Measurements from ENCODE around the gene MPZ. TPM values are rescaled to one million over a fixed set of nuclear protein-coding genes. Genes with fewer than 3 reads are reported as not detected.
"Not testable (repeated sequence)": the region's sequence is repeated elsewhere in the genome, so short reads cannot be mapped to it uniquely, and the experiment has no call there.

Gene MPZ
- total RNA-seq (2014; rRNA removed; shearing (Covaris generic)), result 54.3 and 54.9 TPM in 2 replicates
- polyA plus RNA-seq (2014; cell fraction: nucleus; rRNA removed), result 38.8 and 53.9 TPM in 2 replicates

DNA sequence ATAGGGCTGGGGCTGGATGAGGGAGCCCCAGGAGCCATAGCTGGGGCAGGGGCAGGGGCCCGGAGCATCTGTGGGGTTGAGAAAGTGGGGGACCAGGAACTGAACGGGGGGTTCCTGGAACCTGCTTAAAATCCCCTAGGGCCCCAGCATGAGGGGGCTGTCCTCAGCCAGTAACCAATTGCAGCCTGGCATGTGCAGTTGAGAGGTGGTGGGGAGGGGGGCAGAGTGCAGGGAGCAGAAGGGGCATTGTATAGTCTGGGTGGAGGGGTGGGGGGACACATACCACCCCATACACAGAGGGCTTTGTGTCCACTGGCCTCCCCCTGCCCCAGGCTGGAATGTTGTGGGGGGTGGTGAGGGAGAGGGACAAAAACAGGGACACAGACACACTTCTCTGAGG lies at the start of gene MPZ:
Gene MPZ (minus strand): TSS at position 101 of the 400 bp plus-strand sequence. CDS start 63 bp downstream, at position 38.
- no peak for DNase-seq (ENCODE audit: extremely low read depth, low read depth)

DNA sequence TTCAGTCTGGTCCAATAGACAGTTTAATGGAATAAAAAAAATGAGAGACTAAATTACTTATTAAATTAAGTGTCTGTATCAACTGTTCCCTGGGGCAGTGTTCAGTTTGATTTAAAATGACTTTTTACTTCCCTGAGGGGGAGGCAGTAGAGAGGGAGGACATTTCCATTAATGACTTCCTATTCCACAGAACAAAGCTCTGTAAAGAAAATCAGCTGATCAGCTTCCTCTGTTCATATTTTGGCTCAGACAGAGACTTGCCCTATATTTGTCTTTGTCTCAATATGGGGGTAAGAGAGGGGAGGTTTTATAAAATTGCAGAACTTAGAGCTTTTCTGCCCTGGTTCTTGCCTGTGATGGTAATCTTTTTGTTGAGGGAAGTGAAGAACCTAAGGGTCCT lies 49.5 kb upstream of the MPZ start:
- DNase-seq (ENCODE audit: extremely low read depth, low read depth), result no peak

DNA sequence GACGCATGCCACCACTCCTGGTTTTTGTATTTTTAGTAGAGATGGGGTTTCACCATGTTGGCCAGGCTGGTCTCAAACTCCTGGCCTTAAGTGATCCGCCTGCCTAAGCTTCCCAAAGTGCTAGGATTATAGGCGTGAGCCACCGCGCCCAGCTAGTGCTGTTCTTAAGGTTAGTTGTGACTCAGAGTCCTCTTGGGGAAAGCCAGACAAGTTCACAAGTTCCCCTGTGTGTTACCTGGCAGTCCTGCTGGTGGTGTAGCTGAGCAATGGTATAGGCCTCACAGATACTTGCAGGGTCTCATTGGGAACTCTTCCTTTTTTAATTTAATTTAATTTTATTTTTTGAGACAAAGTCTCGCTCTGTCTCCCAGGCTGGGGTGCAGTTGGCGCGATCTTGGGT lies 47.3 kb upstream of the MPZ start:
- no peak for DNase-seq (ENCODE audit: extremely low read depth, low read depth)

DNA sequence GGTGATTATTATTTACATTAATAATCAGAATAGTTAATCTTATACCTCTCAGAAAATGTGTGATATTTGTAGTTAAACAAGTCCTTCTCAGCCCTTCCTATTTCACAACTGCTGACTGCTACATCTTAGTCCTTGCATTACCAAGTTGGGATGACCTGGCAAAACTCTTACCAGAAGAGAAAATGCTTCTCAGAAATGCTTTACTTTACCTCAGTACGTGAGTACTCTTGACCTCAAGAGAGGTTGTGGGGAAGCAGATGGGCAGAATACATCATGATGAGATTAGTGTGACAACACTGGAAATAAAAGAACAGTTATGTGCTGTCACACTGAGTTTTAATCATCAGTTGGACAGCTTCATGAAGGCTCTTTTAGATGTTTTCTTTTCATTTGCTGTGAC lies 41.7 kb upstream of the MPZ start:
- DNase-seq (ENCODE audit: extremely low read depth, low read depth), result no peak

DNA sequence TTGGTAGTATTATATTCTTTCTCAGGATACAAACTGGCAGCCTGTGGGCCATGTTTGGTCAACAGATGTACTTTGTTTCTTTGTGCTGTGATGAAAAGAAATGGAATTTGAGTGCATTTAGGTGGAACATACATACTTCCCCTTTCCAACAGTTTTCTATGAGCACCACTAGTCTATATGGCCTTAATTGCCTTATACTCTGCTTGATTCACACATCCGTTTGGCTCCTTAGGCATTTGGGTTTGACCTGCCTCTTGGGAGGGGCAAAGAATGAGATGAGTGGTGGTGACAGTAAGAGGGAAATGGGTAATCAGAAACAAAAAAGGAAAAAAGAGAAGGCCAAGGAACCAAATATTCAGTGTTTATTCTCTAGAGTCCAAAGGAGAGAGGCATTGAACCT lies 40.9 kb upstream of the MPZ start:
- no peak for DNase-seq (ENCODE audit: extremely low read depth, low read depth)

DNA sequence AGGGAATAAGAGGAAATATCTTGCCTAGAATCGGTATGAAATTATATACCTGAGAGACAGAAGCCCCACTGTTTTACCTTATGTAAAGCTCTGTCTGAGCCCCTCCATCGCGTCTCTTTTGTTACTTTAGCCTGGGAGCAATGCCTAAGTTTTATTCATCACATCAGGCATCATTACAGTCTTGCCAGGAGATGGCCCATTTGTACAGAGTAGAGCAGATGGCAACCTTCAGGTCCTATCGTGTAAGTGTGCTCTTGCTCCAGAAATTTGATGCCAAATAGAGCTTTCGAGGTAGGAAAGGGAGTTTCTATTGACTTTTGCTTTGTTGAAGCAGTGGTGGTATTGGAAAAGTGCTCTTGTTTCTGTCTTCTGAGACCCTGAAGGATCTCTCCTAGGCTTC lies 33.1 kb upstream of the MPZ start:
- DNase-seq (ENCODE audit: extremely low read depth, low read depth), result no peak

DNA sequence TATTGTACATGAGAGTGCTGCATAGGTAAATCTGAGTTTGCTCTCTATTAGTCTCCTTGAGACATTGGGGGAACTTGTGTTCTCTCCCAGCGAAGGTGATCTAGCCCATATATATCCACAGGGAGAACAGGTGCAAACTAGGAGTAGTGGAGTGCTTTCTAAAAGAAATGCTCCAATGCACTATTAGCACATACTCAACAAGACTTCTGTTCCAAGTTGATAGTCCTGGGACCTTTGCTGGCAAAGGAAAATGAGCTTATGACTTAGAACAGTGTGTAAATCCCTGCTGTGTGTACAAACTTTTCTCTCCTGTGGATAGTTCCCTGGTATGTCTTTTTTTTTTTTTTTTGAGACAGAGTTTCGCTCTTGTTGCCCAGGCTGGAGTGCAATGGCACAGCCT lies 32.4 kb upstream of the MPZ start:
- no peak for DNase-seq (ENCODE audit: extremely low read depth, low read depth)

DNA sequence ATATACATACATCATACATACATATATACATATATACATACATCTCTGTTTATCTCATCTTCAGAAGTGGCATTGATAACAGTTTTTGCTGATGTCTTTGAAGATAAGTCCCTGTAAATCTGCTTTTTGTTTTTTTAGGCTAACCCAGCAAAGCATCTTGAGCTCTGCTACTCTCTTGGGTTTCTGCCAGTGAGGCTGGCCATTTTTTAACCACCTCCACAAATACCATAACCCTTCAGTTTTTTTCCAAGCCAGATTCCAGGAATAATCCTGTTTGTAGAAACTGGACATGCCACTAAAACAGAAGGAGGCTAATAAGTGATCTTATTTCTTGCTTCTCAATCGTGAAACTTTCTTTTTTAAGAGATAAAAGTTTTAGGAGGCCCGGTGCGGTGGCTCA lies 26.0 kb upstream of the MPZ start:
- no peak for DNase-seq (ENCODE audit: extremely low read depth, low read depth)

DNA sequence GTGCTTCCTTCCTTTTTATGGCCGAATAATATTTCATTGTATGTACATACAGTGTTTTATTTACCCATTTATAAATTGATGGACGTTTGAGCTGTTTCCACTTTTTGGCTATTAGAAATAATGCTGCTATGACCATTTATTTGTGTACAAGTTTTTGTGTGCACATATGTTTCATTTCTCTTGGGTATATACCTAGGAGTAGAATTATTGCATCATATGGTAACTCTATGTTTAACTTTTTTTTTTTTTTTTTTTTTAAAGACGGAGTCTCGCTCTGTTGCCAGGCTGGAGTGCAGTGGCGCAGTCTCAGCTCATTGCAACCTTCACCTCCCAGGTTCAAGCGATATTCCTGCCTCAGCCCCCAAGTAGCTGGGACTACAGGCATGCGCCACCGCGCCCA lies 23.4 kb upstream of the MPZ start:
- DNase-seq (ENCODE audit: extremely low read depth, low read depth), result no peak

DNA sequence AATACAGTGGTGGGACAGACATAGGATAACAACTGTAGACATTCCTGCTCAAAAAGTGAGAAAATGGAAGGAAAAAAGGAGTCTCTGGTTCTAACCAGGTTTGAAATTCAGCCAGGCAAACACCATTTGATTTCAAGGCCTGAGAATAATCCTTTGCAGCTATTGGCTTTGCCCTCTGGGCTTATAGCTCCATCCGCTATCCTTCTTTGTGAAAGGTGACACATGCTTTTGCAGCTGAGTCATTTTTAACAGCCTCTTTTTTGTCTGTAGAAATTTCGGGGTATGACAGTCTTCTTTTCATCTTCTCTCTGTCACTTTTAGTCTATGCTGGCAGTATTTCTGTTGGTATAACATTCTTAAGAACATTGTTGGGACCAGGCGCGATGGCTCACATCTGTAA lies 20.6 kb upstream of the MPZ start:
- no peak for DNase-seq (ENCODE audit: extremely low read depth, low read depth)

DNA sequence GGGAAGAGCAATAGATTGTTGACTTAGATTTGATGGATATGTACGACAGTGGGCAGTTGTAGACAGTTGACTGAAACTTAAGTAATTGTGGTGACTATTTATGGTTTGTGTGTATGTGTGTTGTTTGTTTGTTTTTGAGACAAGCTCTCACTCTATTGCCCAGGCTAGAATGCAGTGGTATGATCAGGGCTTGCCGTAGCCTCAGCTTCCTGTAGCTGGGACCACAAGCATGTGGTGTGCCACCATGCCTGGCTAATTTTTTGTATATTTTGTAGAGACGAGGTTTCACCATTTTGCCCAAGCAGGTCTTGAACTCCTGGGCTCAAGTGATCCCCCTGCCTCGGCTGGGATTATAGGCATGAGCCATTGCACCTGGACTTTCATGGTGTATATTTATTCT lies 14.3 kb upstream of the MPZ start:
- DNase-seq (ENCODE audit: extremely low read depth, low read depth), result no peak

DNA sequence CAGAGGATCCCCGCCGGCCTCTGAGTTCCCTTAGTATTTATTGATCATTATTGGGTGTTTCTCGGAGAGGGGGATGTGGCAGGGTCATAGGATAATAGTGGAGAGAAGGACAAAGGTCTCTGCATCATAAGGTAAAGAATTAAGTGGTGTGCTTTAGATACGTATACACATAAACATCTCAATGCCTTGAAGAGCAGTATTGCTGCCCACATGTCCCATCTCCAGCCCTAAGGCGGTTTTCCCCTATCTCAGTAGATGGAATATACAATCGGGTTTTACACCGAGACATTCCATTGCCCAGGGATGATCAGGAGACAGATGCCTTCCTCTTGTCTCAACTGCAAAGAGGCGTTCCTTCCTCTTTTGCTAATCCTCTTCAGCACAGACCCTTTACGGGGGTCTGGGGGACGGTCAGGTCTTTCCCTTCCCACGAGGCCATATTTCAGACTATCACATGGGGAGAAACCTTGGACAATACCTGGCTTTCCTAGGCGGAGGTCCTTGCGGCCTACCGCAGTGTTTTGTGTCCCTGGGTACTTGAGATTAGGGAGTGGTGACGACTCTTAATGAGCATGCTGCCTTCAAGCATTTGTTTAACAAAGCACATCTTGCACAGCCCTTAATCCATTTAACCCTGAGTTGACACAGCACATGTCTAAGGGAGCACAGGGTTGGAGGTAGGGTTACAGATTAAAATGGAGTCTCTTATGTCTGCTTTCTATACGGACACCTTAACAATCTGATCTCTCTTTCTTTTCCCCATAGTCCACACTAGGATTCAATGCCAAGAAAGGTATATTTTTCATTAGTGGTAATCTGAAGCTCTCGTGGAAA lies 6.3 kb upstream of the MPZ start:
- DNase-seq (ENCODE audit: extremely low read depth, low read depth), result not testable (repeated sequence)

DNA sequence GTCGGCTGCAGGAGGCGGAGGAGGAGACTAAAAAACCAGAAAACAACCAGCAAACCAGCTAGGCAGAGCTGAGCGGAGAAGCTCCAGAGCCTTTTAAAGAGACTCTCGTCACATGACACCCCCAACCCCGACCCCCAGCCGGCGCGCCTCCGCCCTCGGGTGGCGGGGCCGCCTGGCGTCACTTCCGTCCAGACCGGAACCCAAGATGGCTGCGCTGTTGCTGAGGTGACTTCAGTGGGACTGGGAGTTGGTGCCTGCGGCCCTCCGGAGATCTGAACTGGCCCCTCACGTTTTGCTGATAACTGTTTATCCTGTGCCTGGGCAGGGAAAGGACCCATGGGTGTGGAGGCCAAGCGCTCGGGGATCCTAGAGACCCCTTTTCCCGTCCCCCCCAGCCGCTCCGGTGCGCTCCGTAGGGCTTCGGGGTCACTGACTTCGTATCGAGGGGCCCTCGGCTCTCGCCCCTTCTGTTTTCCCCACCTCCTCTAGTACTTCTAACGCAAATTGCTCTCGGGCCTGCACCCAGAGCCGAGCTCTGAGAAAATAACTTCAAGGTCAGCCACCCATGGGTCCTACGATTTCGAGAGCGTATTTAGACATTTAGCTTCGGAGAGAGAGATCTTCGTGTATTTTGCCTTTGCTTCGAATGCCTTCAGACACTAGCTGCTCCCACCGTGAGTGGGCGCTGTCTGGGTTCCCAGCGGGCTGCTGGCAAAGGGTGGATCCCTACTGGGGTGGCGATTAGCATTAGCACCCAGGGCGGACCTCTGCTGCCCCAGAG lies 4.6 kb upstream of the MPZ start, which contains the start of gene SDHC:
Gene SDHC (plus strand): TSS at position 181 of the 781 bp plus-strand sequence. CDS start 25 bp downstream, at position 206.
- peak; percentile 83 for DNase-seq (ENCODE audit: extremely low read depth, low read depth)

DNA sequence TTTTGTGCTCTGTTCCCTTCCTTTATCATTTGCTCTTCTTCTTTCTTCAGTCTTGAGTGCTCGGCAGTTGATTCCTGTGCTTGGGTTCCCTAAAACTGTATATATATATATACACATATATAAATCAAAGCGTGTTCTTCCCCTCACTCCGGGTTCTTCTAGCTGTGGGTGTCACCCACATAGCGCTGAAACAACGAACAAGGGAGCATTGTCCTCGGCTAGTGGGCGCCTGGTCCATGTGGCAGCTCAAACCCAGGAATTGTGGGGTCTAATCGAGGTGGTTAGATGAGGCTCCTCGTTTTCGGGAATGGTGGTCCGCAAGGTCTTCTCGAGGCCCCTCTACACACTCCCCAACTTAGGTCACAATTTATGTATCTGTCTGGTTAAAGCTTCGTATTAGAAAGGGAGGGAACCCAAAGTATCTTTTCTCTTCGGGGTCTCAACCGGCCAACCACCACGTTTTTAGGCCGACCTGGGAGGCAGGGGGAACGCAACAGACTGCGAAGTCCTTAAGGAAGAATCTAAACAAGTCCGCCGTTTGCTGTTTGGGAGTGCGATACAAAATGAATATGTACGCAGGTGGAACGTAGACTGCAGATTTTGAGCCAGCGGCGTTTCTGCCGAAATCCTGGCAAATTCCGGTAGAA lies 3.9 kb upstream of the MPZ start:
- DNase-seq (ENCODE audit: extremely low read depth, low read depth), result no peak

DNA sequence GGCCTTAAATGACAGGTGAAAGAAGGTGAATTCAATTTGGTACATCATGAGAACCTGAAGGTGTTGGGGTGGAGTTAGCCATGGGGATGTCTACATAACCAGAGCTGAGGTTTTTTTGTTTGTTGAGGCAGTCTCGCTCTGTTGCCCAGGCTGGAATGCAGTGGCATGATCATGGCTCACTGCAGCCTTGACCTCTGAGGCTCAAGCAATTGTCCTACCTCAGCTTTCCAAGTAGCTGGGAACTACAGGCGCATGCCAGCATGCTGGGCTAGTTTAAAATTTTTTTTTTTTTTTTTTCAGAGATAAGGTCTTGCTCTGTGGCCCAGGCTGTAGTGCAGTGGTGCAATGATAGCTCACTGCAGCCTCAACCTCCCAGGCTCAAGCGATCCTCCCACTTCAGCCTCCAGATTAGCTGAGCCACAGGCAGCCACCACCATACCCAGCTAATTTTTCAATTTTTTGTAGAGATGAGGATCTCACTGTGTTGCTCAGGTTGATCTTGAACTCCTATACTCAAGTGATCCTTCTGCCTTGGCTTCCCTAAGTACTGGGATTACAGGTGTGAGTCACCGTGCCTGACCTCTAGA lies 1.9 kb upstream of the MPZ start:
- DNase-seq (ENCODE audit: extremely low read depth, low read depth), result no peak

DNA sequence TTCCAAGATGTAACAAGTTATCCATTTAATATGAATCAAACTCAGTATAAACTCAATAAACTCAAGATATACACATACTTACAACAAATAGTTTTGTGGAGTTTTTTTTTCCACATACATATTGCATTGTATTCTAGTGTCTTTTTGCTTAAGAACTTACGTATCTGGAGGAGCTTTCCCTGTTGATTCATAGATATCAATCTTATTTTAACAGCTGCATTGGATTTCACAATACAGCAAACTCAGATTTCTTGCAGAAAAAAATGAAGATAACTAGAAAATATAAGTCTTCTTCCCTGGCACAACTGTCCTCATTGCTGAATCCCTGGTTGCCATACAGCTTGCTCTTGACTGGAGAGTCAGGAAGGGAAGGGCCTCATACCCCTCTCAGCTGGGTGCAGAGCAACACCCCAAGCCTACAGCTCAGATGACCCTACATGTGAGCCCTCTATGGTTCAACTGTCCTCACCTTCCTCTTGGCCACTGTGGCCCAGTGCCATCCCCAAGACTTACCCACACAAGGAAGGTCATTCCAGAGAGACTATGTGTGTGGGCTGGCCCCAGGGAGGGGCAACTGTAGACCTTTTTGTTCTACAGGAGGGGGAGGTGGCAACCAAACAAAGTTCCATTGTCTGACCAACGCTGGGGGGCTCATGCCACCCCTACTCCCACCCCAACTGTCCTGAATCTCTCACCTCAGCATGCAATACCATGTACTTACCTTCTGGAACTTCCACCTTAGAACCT lies 1.7 kb downstream of the MPZ start:
- DNase-seq (ENCODE audit: extremely low read depth, low read depth), result no peak

DNA sequence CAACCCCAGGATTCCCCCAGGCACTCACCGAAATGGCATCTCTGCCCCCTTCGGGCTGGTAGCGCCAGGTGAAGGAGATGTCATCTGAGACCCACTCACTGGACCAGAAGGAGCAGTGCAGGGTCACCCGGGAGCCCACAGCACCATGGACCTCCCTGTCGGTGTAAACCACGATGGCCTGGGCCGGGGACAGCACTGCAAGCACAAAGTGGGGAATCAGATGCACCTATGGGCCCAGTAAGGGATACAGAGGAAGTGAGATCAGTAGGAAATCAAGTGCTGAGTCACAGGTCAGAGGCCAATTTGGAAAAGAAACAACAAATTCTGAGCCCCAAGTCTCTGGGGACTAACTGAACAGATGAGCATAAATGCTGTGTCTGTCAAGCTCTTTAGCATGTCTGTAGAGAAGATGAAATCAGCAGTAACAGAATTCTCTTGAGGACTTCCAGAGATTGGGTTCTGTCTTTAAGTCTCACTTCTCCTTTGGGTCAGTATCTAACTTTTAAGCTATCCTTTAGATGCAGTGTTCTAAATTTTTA lies 2.5 kb downstream of the MPZ start:
- DNase-seq (ENCODE audit: extremely low read depth, low read depth), result peak; percentile 87

DNA sequence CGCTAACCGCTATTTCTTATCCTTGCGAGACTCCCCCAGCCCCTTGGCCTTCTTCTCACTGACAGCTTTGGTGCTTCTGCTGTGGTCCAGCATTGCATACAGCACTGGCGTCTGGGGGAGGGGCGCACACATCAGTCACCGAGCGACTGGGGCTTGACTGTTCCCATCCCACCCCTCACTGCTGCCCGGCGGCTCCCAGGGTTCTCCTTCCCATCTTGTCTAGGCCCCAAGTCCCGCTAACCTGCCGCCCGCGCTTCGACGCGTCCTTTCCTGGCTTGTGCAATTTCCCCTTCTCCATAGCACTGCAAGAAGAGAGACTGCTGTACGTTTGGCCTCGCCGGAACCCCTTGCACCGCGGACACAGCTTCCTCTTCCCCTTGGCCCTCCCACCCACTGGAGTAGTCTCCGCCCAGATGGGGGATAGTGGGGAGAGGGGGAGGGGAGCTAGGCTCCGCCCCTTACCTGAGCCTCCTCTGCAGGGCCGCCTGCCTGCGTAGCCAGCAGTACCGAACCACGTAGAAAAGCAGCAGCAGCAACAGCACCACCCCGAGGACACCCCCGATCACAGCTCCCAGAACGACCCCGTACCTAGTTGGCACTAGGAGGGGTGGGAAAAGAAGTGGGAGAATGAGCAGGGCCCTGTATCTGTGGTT lies 3.8 kb downstream of the MPZ start:
- DNase-seq (ENCODE audit: extremely low read depth, low read depth), result peak; percentile 43
